Omental fat pad (tissue), 4 donors: ENCODE results near the gene GPR161. TPM values are rescaled to one million over a fixed set of nuclear protein-coding genes. Genes with fewer than 3 reads are reported as not detected.

ENCODE experiments used
- ATAC-seq: fragments of 150-250 bp; one replicate; pipeline ENCODE4 v1.9.1; 2016; ENCODE audit warnings: mild to moderate bottlenecking, moderate library complexity; ENCODE audit not compliant: low FRiP score
- DNase-seq: peaks from one replicate; pipeline ENCODE4 v3.0.0-alpha.2; 2019; ENCODE audit warnings: low spot score
- CTCF ChIP-seq, 3 donors: fragments of 450-650 bp; IDR thresholded peaks; one replicate each; pipeline ENCODE4 v1.5.1; 2016 to 2017; ENCODE audit warnings: antibody characterized with exemption in 3 of 3, mild to moderate bottlenecking in 3 of 3, moderate library complexity in 2 of 3
- total RNA-seq, 4 donors: library from RNA; depleted of rRNA; stranded (reverse); fragments of >200 nt; gene quantifications; one replicate each; pipeline ENCODE4 v1.1.0, GENCODE V29; 2016

The GPR161 gene
- total RNA-seq, 4 donors from 2014 or later = 4.0 to 8.0 (median 5.9) TPM

DNA sequence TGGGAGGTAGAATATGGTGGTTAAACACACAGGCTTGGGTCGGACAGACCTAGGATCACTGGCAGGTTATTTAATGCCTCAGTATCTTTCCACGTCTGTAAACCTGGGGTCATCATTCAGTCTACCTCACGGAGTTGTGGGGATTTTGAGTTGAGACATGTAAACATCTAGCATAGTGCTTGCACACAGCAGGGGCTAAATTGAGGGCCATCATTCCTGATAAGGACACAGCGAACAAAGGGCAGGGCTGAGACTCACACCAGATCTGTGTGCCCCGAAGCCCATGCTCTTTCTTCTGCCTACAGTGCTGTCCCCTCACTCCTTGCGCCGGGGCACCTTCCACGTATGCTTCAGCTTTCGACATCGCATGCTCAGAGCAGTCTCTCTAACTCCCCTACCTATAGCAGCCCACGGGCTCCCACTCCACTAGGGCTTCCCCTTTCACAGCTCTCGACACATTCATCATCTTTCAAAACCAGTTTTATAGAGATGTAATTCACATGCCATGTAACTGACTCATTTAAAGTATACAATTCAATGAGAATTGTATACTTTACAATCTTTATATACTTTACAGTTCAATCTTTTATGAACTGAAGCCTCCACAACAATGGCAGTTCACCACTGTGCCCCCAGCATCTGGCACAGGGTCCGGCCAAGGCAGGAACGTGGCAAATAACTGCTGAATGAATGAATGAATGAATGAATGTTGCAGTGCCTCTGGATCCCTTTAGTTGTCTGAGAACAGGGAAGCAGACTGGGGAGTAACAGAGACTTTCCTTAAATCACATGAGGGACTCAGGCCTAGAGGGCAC is 48.0 kb downstream of the GPR161 start:
- TF ChIP-seq CTCF (IDR thresholded peaks at IDR 0.05) = no peak
- ATAC-seq = no peak
- DNase-seq = no peak

DNA sequence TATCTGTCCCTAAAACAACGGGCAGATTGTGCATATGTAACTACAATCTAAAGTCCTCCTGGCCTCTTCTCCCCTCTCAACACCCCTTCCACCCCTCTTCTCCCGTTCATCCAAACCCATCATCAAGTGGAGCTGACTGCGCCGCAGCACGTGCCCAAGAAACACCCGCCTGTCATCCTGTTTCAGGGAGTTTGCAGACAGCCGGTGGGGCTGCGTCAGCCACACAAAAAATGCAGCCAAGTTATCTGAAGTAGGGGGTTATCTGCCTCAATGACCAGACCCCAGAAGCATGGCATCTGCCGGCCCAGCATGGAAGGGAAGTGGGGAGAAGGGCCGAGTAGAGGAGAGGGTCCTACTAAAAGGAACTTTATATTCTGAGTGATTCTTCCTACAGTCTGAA is 49.0 kb downstream of the GPR161 start:
- no peak for TF ChIP-seq CTCF (IDR thresholded peaks at IDR 0.05)
- DNase-seq (no peak), ATAC-seq (no peak)

GRCh38 chr1:168086438-168086837 is 50.3 kb downstream of the GPR161 start:
- DNase-seq (no peak), ATAC-seq (no peak)
- TF ChIP-seq CTCF (IDR thresholded peaks at IDR 0.05) = no peak

GRCh38 chr1:168085401-168085872 is 51.3 kb downstream of the GPR161 start:
- ATAC-seq (no peak), DNase-seq (no peak)
- TF ChIP-seq CTCF (IDR thresholded peaks at IDR 0.05) = no peak

DNA sequence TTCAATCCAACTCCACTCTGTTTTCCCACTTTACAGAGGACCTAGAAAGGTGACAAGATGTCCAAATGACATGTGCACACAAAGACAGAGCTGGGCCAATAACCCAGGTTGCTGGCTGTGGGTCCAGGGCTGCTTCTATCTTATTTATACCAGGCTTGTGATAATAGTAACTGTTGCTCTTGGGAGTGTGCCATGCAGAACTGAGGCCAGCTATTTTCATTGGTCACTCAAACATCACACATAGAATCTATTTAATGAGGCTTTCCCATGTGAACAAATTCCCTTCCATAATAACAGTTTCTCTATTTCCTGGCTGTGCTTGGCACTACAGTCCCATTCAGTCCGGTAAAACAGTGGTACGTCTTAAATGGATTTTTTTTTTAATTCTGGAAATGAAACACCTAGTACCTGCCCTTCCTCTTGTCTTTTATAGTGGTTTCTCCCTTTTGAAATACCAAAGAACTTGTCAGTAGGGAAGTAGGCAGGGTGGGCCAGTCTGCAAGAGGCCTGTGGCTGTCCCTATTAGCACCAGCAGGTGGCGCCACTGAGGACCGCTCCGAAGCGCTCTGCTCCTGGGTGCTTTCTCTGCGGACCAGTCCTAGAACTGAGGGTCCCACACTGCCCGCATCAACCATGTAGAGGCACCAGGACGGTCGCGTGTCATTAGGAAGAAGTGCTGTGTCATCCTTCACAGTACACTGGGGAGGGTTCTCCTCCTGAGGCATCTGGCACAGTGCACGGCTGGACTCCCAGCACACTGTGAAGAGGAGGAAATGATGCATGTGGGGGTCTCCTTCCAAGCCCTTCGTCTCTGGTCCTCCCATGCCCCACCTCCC is 52.1 kb downstream of the GPR161 start:
- TF ChIP-seq CTCF (IDR thresholded peaks at IDR 0.05) = peak in 1 of 3 donors; percentile 40
- ATAC-seq (peak; percentile 49), DNase-seq (peak; percentile 38)

- no peak for TF ChIP-seq CTCF (IDR thresholded peaks at IDR 0.05)
- DNase-seq (no peak), ATAC-seq (no peak)
These were observed 53.0 kb downstream of the GPR161 start for GRCh38 chr1:168083456-168084325.
